GM23338 (cell line): ENCODE results near the gene AQP5. TPM values are rescaled to one million over a fixed set of nuclear protein-coding genes. Genes with fewer than 3 reads are reported as not detected.

ENCODE experiments used
- ATAC-seq: fragments of 200-7000 bp; cut with Tn5 transposase; 3 replicates; pipeline ENCODE4 v1.9.1; 2020
- DNase-seq: peaks from one replicate; pipeline ENCODE4 v3.0.0-alpha.2; 2015; ENCODE audit warnings: low spot score
- H2AFZ ChIP-seq: fragments of 200-600 bp; sonication (generic); 2 replicates; pipeline ENCODE4 v1.8.0; 2016; ENCODE audit warnings: antibody characterized with exemption, mild to moderate bottlenecking, moderate library complexity
- H3F3A ChIP-seq: fragments of 200-600 bp; sonication (generic); replicated peaks from 2 replicates; pipeline ENCODE4 v1.8.0; 2017; ENCODE audit warnings: antibody characterized with exemption, mixed run types, low read depth
- H3K27ac ChIP-seq: fragments of 200-600 bp; sonication (generic); 2 replicates; pipeline ENCODE4 v1.6.1; 2016; ENCODE audit warnings: low read depth
- H3K27me3 ChIP-seq: fragments of 200-600 bp; sonication (generic); 2 replicates; pipeline ENCODE4 v1.8.0; 2016; ENCODE audit warnings: mild to moderate bottlenecking, mixed run types, moderate library complexity; ENCODE audit not compliant: insufficient read depth
- H3K36me3 ChIP-seq: fragments of 200-600 bp; sonication (generic); 2 replicates; pipeline ENCODE4 v1.8.0; 2016; ENCODE audit warnings: mild to moderate bottlenecking; ENCODE audit not compliant: insufficient read depth
- H3K4me1 ChIP-seq: fragments of 200-600 bp; sonication (generic); 2 replicates; pipeline ENCODE4 v1.8.0; 2016; ENCODE audit warnings: mild to moderate bottlenecking, moderate library complexity; ENCODE audit not compliant: insufficient read depth
- H3K4me2 ChIP-seq: fragments of 200-600 bp; sonication (generic); 2 replicates; pipeline ENCODE4 v1.7.1; 2017; ENCODE audit warnings: mixed run types
- H3K4me3 ChIP-seq: fragments of 200-600 bp; sonication (generic); 2 replicates; pipeline ENCODE4 v1.6.1; 2016; ENCODE audit warnings: mixed run types
- H3K79me2 ChIP-seq: fragments of 200-600 bp; sonication (generic); replicated peaks from 2 replicates; pipeline ENCODE4 v1.8.0; 2017; ENCODE audit warnings: mild to moderate bottlenecking; ENCODE audit not compliant: insufficient read depth
- H3K9me2 ChIP-seq: fragments of 200-600 bp; sonication (generic); 2 replicates; pipeline ENCODE4 v1.8.0; 2017; ENCODE audit not compliant: insufficient read depth
- H4K20me1 ChIP-seq: fragments of 200-600 bp; sonication (generic); replicated peaks from 2 replicates; pipeline ENCODE4 v1.8.0; 2017; ENCODE audit warnings: mild to moderate bottlenecking; ENCODE audit not compliant: insufficient read depth
- H3K27ac Mint-ChIP-seq: 2 replicates; pipeline ENCODE4 v1.8.0; 2020; ENCODE audit warnings: inconsistent platforms, mild to moderate bottlenecking, moderate library complexity, mixed read lengths
- H3K27me3 Mint-ChIP-seq: 3 replicates; pipeline ENCODE4 v1.8.0; 2022; ENCODE audit warnings: low read depth, mild to moderate bottlenecking, moderate library complexity, mixed read lengths, inconsistent platforms; ENCODE audit not compliant: insufficient read depth, poor library complexity
- H3K36me3 Mint-ChIP-seq: 3 replicates; pipeline ENCODE4 v1.8.0; 2021; ENCODE audit warnings: low read depth, mild to moderate bottlenecking, inconsistent platforms, moderate library complexity, mixed read lengths
- H3K4me1 Mint-ChIP-seq: 3 replicates; pipeline ENCODE4 v1.8.0; 2020; ENCODE audit warnings: mild to moderate bottlenecking, inconsistent platforms, mixed read lengths
- H3K4me3 Mint-ChIP-seq: 3 replicates; pipeline ENCODE4 v1.8.0; 2021; ENCODE audit warnings: moderate library complexity, mild to moderate bottlenecking, inconsistent platforms, mixed read lengths
- H3K9me3 Mint-ChIP-seq: 3 replicates; pipeline ENCODE4 v1.8.0; 2020; ENCODE audit warnings: moderate library complexity, mild to moderate bottlenecking, inconsistent platforms, mixed read lengths
- EZH2 ChIP-seq: fragments of 200-600 bp; sonication (generic); IDR thresholded peaks from one replicate; pipeline ENCODE4 v1.8.0; 2017; ENCODE audit warnings: antibody characterized with exemption, mild to moderate bottlenecking, low read depth; ENCODE audit not compliant: unreplicated experiment
- POLR2AphosphoS5 ChIP-seq: IDR thresholded peaks from 2 replicates; pipeline ENCODE4 v1.6.1; 2016; ENCODE audit warnings: antibody characterized with exemption, low read depth
- REST ChIP-seq: IDR thresholded peaks from one replicate; pipeline ENCODE4 v1.6.1; 2018; ENCODE audit warnings: antibody characterized with exemption; ENCODE audit not compliant: unreplicated experiment
- STAT1 ChIP-seq: IDR thresholded peaks from one replicate; pipeline ENCODE4 v1.6.1; 2016; ENCODE audit warnings: antibody characterized with exemption; ENCODE audit not compliant: unreplicated experiment
- polyA plus RNA-seq: library from polyadenylated mRNA; unstranded; fragments of >200 nt; fragmentation: Nextera tagmentation; extraction: Ambion mirVana; gene quantifications from 2 replicates; pipeline ENCODE4 v1.2.1, GENCODE V29; 2016
- total RNA-seq: library from RNA; depleted of rRNA; stranded (reverse); fragments of >200 nt; shearing (Covaris generic); gene quantifications from 2 replicates; pipeline ENCODE4 v1.2.3, GENCODE V29; 2014
- TF ChIP-seq, protein P1 (sequence below): fragments of 250-450 bp; sonication (Bioruptor Pico); IDR thresholded peaks from 2 replicates; pipeline ENCODE4 v1.5.0; 2020; ENCODE audit warnings: mild to moderate bottlenecking, moderate library complexity

AQP5 gene
- total and polyA plus RNA-seq, 2 experiments from 2014 or later = 1.3 to 2.2 TPM

DNA sequence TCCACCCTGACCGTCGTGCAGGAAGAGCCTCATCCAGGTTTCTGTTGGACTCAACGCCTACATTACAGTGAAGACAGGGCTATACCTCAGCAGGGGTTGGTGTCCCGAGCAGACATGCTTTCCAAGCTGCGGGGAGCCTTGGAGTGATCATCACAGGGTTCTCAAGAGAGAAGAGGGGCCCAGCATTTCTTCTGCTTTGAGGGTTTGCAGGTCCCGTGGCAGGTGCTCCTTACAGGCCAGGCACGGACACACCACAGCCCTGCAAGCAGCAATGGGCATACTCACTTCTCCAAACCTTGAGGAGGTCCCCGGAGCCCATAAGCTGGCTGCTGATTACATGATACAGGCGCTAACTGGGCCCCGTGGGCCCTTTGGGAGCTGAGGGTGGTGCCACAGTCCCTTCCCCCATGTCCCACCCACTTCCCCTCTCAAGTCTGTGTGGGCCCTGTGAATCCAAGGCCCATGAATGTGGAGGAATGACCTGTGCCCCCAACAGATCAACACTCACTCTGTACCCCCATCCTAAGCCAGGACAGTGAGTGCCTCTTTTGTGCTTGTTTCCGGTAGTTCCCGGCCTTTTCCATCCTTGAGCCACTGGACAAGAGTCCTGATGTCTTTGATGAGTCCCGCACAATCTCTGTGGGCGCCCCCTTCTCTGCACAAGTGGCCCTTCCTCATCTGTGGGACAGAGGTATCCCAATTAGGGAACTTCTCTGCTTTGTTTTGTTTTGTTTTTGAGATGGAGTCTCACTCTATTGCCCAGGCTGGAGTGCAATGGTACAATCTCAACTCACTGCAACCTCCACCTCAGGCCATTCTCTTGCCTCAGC, 10.0 kb upstream of the AQP5 start:
- peaks cover 28% of the 10 kb centered on the region for H3K4me1 ChIP-seq
- TF ChIP-seq, protein P1, sequence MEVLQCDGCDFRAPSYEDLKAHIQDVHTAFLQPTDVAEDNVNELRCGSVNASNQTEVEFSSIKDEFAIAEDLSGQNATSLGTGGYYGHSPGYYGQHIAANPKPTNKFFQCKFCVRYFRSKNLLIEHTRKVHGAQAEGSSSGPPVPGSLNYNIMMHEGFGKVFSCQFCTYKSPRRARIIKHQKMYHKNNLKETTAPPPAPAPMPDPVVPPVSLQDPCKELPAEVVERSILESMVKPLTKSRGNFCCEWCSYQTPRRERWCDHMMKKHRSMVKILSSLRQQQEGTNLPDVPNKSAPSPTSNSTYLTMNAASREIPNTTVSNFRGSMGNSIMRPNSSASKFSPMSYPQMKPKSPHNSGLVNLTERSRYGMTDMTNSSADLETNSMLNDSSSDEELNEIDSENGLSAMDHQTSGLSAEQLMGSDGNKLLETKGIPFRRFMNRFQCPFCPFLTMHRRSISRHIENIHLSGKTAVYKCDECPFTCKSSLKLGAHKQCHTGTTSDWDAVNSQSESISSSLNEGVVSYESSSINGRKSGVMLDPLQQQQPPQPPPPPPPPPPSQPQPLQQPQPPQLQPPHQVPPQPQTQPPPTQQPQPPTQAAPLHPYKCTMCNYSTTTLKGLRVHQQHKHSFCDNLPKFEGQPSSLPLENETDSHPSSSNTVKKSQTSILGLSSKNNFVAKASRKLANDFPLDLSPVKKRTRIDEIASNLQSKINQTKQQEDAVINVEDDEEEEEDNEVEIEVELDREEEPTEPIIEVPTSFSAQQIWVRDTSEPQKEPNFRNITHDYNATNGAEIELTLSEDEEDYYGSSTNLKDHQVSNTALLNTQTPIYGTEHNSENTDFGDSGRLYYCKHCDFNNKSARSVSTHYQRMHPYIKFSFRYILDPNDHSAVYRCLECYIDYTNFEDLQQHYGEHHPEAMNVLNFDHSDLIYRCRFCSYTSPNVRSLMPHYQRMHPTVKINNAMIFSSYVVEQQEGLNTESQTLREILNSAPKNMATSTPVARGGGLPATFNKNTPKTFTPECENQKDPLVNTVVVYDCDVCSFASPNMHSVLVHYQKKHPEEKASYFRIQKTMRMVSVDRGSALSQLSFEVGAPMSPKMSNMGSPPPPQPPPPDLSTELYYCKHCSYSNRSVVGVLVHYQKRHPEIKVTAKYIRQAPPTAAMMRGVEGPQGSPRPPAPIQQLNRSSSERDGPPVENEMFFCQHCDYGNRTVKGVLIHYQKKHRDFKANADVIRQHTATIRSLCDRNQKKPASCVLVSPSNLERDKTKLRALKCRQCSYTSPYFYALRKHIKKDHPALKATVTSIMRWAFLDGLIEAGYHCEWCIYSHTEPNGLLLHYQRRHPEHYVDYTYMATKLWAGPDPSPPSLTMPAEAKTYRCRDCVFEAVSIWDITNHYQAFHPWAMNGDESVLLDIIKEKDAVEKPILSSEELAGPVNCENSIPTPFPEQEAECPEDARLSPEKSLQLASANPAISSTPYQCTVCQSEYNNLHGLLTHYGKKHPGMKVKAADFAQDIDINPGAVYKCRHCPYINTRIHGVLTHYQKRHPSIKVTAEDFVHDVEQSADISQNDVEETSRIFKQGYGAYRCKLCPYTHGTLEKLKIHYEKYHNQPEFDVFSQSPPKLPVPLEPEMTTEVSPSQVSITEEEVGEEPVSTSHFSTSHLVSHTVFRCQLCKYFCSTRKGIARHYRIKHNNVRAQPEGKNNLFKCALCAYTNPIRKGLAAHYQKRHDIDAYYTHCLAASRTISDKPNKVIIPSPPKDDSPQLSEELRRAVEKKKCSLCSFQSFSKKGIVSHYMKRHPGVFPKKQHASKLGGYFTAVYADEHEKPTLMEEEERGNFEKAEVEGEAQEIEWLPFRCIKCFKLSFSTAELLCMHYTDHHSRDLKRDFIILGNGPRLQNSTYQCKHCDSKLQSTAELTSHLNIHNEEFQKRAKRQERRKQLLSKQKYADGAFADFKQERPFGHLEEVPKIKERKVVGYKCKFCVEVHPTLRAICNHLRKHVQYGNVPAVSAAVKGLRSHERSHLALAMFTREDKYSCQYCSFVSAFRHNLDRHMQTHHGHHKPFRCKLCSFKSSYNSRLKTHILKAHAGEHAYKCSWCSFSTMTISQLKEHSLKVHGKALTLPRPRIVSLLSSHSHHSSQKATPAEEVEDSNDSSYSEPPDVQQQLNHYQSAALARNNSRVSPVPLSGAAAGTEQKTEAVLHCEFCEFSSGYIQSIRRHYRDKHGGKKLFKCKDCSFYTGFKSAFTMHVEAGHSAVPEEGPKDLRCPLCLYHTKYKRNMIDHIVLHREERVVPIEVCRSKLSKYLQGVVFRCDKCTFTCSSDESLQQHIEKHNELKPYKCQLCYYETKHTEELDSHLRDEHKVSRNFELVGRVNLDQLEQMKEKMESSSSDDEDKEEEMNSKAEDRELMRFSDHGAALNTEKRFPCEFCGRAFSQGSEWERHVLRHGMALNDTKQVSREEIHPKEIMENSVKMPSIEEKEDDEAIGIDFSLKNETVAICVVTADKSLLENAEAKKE (CRISPR knock-in tag) = no peak
- TF ChIP-seq REST = no peak
- no peak for TF ChIP-seq STAT1
- no peak for TF ChIP-seq EZH2
- TF ChIP-seq POLR2AphosphoS5 = no peak
- no peaks in the 10 kb centered on the region for H4K20me1 ChIP-seq
- no peak overlapping the region for H3K4me3 ChIP-seq
- peaks cover 12% of the 10 kb centered on the region for H3K27me3 Mint-ChIP-seq
- no peak overlapping the region for H2AFZ ChIP-seq
- H3K36me3 Mint-ChIP-seq = no peaks in the 10 kb centered on the region
- H3K79me2 ChIP-seq = no peaks in the 10 kb centered on the region
- H3K9me2 ChIP-seq = no peaks in the 10 kb centered on the region
- no peak overlapping the region for H3K4me2 ChIP-seq
- ATAC-seq (no peak), DNase-seq (no peak)
- H3K27me3 ChIP-seq = peaks cover 23% of the 10 kb centered on the region
- peaks cover 15% of the 10 kb centered on the region for H3K4me1 Mint-ChIP-seq
- no peaks in the 10 kb centered on the region for H3K36me3 ChIP-seq
- H3K4me3 Mint-ChIP-seq = no peak overlapping the region; the same call in 2 of the 3 replicates
- H3K27ac Mint-ChIP-seq = no peak overlapping the region
- H3K27ac ChIP-seq = no peak overlapping the region
- no peaks in the 10 kb centered on the region for H3F3A ChIP-seq
- no peaks in the 10 kb centered on the region for H3K9me3 Mint-ChIP-seq
